NCI-H2227 (cell line): ENCODE results near the gene FOXA3.
"Not testable (repeated sequence)": the region's sequence is repeated elsewhere in the genome, so short reads cannot be mapped to it uniquely, and the experiment has no call there.

Experiments
- DNase-seq: peaks from one replicate; lab custom pipeline; 2025; ENCODE audit not compliant: unreplicated experiment; lab: John Stamatoyannopoulos, UW

Gene FOXA3

DNA sequence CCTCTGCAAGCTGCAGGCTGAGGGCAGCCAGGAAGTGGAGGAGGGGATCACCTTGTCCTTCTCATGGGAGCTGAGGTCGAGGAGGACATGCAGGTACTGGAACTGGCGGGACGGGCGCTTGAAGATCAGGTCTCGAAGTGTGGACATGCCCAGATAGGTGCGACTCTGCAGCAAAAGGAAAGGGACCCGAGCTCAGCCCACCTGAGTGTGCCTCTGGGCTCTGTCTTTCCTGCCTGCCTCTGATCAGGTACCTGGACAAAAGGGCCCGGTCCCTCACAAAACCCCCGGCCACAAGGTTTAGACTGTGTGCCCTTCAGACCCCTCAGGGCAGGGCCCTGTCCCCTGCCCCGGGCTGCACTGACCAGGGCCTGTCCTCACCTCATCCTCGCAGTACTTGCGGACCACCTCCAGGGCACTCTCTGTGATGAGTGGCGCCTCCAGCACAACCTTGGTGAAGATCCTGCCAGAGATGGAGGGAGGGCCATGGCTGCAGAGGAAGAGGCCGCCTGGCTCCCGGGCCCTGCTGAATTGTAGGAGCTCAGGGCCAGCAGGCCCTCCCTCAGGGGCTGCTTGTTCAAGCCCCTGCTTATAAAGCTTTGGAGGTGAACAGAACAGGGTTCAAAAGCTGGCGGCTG lies 36.5 kb upstream of the FOXA3 start:
- DNase-seq: no peak

DNA sequence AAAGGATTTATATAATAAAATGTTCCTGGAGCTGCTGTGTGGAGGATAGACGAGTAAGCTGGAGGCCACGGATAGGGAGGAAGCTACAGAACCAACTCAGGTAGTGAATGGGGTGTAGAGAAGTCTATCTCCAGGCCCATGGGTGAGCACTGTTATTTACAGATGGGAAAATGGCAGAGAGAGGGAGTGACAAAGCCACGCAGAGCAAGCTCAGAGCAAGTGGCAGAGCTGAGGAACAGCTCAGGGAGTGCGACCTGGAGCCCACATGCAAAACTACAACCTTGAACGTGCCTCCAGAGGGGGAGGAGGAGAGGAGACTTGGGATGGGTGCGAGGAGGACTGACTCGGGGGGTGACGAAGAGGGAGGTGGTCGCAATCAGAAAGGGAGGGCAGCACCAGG lies 35.6 kb upstream of the FOXA3 start:
- no peak for DNase-seq

GRCh38 chr19:45828945-45829344 lies 35.2 kb upstream of the FOXA3 start:
- no peak for DNase-seq

DNA sequence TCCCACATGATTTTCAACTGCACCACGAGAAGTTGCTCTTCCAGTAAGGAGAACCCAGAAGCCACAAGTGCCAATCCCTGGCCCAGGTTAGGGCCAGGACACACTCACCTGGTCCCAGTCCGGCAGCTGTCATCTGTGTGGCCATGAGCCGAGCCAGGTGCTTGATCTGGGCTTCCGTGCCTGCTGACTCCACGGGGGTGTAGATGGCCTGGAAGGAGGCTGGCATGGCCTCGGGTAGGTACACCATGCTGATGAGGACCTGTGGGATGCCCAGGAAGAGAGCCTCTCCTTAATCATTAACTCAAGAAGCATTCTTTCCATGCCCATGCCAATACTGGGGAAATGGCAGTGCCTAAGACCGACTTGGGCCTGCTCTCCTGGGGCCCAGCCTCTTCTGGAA lies 29.2 kb upstream of the FOXA3 start:
- no peak for DNase-seq

DNA sequence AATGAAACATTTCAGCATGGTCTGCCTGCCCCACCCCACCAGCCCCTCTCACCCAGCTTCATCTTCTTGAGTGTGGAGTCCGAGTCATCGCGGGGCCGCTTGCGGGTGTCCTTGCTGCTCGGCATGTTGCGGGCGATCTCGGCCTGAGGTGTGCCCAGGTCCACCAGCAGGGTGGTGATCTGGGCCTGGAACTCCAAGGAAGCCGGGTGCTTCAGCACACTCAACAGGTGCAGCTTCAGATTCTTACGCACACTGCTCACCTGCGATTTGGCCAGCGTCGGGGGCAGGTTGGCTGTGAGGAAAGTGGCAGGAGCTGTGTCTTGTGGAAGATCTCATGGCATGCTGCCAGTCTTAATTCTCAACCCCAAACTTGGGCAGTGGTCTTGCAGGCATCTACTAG lies 21.9 kb upstream of the FOXA3 start:
- no peak for DNase-seq

- no peak for DNase-seq
Observed at GRCh38 chr19:45847663-45848062, 16.5 kb upstream of the FOXA3 start.

DNA sequence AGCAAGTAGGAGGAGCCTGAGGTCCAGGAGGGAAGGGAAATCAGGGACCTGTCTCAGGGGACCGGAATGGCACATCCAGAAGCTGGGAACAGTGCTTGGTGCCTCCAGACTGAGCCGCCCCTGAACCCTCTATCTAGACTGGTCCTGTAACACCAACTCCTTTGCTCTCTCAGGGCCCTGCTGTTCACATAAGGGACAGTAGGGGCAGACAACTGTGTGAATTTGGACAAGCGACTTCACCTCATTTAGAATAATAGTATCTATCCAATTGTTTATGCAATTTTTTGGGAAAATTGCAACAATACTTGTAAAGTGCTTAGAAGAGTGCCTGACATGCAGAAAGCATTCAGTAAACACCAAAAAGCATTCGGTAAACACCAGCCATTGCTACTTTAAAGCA lies 15.2 kb upstream of the FOXA3 start:
- no peak for DNase-seq

- DNase-seq: no peak
Observed at GRCh38 chr19:45852145-45852750, 11.9 kb upstream of the FOXA3 start.

DNA sequence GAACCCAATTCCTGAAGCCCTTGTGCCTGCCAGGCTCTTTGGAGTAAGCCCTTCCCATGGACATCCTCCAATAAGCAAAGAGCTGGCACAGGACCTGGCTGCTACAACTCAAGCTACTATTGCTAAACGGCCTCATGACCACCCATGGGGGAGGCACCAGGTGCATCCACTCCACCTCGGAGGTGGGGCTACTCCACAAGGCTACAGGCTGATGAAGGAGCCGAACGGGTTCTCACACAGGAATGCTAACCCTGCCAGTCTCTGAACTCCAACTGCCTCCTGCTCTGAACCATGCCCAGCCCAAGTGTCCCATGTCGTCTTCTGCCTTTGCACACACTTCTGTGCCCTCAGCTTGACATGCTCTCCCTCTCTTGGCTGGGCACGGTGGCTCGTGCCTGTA lies 11.1 kb upstream of the FOXA3 start:
- DNase-seq: no peak

- DNase-seq: no peak
Observed at GRCh38 chr19:45854167-45854778, 9.9 kb upstream of the FOXA3 start.

DNA sequence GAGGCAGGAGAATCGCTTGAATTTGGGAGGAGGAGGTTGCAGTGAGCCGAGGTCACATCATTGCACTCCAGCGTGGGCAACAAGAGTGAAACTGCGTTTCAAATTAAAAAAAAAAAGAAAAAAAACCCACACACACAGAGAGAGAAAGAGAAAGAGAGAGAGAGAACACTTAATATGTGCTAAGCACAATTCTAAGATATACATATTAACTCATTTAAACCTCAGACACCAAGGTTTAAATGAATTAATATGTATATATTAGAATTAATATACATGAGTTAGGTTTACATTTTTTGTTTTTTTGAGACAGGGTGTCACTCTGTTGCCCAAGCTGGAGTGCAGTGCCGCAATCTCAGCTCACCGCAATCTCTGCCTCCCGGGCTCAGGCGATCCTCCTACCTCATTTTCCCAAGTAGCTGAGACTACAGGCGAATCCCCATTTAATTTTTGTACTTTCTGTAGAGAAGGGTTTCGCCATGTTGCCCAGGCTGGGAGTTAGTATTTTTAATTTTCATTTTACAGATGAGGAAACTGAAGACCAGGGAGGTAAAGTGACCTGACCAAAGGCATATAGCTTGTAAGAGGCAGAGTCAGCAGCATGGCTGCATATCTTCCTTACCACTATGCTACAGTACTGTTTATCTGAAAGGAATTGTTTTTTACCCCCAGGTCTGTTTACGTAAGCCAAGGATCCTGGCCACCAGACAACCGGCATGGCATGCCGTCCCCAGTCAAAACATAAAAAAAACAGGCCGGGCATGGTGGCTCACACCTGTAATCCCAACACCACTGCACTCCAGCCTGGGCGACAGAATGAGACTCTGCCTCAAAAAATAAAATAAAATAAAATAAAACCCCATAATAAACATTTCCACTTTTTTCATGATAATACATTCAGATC lies 3.5 kb upstream of the FOXA3 start:
- no peak for DNase-seq

DNA sequence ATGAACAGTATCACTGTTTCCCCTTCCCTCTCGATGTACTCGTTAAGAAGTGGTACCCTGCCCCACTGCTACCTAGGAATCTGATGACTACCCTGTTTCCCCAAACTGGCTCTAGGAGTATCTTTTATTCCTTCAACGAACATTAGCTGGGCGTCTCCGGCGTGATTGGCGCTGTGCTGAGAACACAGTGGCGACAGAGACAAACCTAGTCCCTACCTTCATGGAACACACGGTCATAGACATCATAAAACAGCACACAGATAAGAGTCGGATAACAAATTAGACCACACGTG lies 1.9 kb upstream of the FOXA3 start:
- no peak for DNase-seq

DNA sequence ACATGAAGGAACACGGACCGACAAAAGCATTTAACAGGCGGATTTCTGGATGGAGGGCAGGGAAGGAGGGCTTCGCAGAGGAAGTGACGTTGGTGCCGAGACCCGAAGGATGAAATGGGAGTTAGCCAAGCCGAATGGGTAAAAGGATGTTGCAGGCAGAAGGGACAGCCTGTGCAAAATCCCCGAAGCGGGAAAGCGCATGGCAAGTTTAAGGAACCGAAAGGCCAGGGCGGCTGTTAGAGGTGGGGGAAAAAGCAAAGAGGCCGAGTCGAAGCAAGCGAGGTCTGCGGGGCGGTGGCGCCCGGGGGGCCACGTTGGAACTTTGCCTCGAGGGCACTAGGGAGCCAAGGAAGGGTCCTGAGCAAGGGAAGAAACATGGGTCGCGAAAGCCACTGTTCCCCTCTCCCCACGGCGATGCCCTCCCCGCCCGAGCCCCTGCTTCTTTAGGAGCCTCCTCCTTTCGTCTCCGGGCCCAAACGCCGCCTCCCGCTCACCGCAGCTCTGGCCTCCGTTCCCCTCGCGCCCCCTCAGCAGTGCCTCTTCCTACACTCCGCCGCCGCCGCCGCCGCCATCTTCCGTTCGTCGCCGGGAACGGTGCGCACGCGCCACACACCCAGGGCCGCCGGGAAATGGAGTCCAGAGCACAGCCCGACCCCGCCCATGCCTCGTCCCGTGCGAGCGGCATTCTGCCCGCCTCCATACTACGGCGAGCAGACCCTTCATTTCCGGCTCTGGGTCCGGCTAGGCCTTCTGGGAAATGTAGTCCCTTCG lies 1.4 kb upstream of the FOXA3 start, which contains the start of gene SYMPK:
Gene SYMPK (minus strand): TSS at position 584 of the 771 bp plus-strand sequence. CDS start 8,652 bp downstream, outside the sequence.
- DNase-seq: peak; percentile 97

DNA sequence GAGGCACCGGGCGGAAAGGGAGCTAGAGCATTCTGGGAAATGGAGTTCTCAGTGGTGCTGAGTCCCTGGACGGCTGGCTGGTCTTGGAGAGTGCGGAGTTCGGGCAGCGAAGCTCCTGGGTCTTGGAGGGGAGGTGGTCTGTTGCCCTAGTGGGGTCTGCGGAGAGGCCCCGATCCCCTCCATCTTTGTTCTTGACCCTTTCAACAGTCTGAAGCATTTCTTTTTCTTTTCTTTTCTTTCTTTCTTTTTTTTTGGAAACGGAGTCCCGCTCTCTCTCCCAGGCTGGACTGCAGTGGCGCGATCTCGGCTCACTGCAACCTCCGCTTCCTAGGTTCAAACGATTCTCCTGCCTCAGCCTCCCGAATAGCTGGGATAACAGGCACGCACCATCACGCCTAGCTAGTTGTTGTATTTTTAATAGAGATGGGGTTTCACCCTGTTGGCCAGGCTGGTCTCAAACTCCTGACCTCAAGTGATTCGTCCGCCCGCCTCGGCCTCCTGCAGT lies 739 bp upstream of the FOXA3 start:
- no peak for DNase-seq

GRCh38 chr19:45864629-45865082 lies 530 bp downstream of the FOXA3 start:
- no peak for DNase-seq

DNA sequence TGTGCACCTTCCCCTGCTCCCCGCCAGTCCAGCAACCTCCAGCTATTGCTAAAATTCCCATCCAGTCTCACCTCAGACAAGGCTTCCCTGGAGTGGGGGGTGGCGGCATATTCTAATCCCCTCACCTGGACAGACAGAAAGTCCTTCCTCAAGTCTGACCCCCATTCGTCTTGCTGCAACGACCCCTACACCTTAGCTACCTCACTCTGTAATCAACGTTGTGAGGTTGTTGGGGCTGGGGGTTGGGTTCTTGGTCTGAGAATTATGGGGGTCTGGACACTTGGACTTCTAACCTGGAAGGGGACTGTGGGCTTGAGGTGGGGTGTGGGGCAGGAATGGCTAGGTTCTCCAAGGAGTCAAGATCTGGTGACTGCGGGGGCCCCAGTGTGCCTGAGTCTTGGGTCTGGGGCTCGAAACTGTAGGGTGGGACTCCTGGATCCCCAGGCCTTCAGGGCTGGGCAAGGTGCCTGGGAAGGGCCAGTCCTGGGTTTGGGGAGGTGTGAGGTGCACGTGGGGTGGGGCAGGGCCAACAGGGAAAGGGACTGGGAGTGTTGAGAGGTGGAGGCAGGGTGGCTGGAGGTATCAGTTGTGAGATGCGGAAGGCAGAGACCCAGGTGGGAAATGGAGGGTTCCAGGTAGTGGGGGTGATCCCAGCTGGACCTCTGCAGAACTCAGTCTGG lies 1.3 kb downstream of the FOXA3 start:
- no peak for DNase-seq

GRCh38 chr19:45866400-45867176 lies 2.5 kb downstream of the FOXA3 start:
- no peak for DNase-seq

- DNase-seq: not testable (repeated sequence)
Observed at GRCh38 chr19:45867241-45867640, 3.1 kb downstream of the FOXA3 start.

- no peak for DNase-seq
Observed at GRCh38 chr19:45870798-45871197, 6.7 kb downstream of the FOXA3 start.
